KG1 (cell line): ENCODE data around the gene RAPGEF4.
"Not testable (repeated sequence)": the region's sequence is repeated elsewhere in the genome, so short reads cannot be mapped to it uniquely, and the experiment has no call there.

Experiments used
- DNase-seq: peaks from one replicate; lab custom pipeline; 2025; lab: John Stamatoyannopoulos, UW

Gene RAPGEF4

GRCh38 chr2:173037245-173038120, 301.8 kb downstream of the RAPGEF4 start:
- DNase-seq, result no peak

GRCh38 chr2:173038257-173038656, 302.6 kb downstream of the RAPGEF4 start:
- DNase-seq, result not testable (repeated sequence)

GRCh38 chr2:173040729-173041128, 305.1 kb downstream of the RAPGEF4 start:
- no peak for DNase-seq

- no peak for DNase-seq
Observed at GRCh38 chr2:173043476-173043875, 307.8 kb downstream of the RAPGEF4 start.

- DNase-seq, result no peak
Observed at GRCh38 chr2:173043897-173044519, 308.4 kb downstream of the RAPGEF4 start.

GRCh38 chr2:173044686-173045085, 309.0 kb downstream of the RAPGEF4 start:
- DNase-seq, result no peak

- no peak for DNase-seq
Observed at GRCh38 chr2:173045181-173045580, 309.5 kb downstream of the RAPGEF4 start.

- no peak for DNase-seq
Observed at GRCh38 chr2:173048522-173048896, 312.9 kb downstream of the RAPGEF4 start.

- DNase-seq, result no peak
Observed at GRCh38 chr2:173048897-173049661, 313.4 kb downstream of the RAPGEF4 start.

- DNase-seq, result no peak
Observed at GRCh38 chr2:173049831-173050230, 314.2 kb downstream of the RAPGEF4 start.

GRCh38 chr2:173050684-173051083, 315.0 kb downstream of the RAPGEF4 start:
- no peak for DNase-seq

- no peak for DNase-seq
Observed at GRCh38 chr2:173051463-173052215, 316.0 kb downstream of the RAPGEF4 start.

GRCh38 chr2:173053043-173053699, 317.5 kb downstream of the RAPGEF4 start:
- no peak for DNase-seq

- no peak for DNase-seq
Observed at GRCh38 chr2:173054466-173054865, 318.8 kb downstream of the RAPGEF4 start.

- no peak for DNase-seq
Observed at GRCh38 chr2:173056705-173057364, 321.2 kb downstream of the RAPGEF4 start.

- no peak for DNase-seq
Observed at GRCh38 chr2:173058097-173058496, 322.5 kb downstream of the RAPGEF4 start.

GRCh38 chr2:173058673-173059072, 323.0 kb downstream of the RAPGEF4 start:
- no peak for DNase-seq

- no peak for DNase-seq
Observed at GRCh38 chr2:173059292-173059691, 323.6 kb downstream of the RAPGEF4 start.

- no peak for DNase-seq
Observed at GRCh38 chr2:173059971-173060461, 324.4 kb downstream of the RAPGEF4 start.

- no peak for DNase-seq
Observed at GRCh38 chr2:173062801-173063200, 327.2 kb downstream of the RAPGEF4 start.
